Bone marrow (tissue), 2 donors: Measurements from ENCODE around the gene AMPH.

ENCODE experiments used
- DNase-seq, 2 donors: peaks; one replicate each; lab custom pipeline; 2025; lab: John Stamatoyannopoulos, UW

Gene AMPH

DNA sequence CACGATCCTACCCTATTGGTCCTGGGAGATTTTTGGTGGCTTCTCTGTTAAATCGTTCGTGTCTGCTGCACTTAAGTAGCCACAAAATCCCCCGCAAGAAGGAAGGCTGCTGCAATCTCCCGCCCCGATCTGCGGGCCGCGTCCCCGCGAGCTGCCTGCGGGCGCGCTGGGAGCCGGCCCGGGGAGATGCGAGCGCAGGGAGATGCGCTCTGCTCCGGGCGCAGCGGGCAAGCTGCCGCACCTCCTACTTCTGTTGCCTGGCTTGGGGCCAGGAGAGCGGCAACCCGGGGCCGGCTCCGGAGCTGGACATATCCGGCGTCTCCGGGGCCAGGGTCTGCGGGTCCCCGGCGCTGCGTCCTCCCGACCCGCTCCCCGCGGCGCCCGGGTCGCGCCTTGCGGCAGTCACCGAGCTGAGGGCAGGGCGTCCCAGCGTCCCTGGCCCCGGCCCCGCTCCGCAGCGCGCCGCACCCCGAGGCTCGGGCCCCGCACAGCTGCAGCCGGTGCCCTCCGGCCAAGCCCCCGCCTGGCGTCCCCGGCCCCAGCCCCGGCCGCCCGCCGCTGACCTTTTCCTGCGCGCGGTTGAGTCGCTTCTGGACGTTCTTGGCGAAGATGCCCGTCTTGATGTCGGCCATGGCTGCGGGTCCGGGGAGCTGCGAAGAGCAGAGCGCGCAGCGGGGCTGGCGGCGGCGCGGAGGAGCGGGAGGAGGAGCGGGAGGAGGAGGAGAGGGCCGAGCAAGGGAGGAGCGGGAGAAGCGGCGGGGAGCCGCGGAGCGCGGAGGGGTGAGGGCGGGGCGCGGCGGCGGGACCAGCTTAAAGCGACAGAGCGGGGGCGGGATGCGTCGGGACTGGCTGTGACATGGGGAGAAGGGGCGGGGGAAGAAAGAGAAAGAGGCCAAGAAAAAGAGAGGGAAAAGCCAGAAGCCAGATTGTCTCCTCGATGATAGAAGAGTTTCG lies at the start of gene AMPH:
TSS of gene AMPH (minus strand) at position 654 of the 954 bp plus-strand sequence. CDS start at position 632, 22 bp downstream.
- DNase-seq = no peak

DNA sequence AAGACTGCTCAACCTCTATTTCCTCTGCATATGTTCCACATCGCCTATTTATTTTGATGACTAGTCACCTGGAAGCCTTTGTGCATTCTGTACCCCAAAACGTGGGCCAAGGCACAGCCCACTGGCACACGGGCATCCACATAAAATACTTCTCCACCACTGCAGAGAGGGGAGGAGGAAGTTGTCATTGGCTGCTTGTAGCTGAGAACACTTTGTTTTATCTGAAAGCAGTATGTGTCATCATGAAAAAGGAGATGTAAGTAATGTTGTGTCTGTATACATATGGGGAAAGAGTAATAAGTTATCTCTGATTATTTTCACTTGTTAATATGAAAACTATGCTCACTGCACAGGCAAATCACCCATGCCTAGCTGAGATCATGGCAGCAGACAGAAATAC lies 48.2 kb upstream of the AMPH start:
- no peak for DNase-seq

DNA sequence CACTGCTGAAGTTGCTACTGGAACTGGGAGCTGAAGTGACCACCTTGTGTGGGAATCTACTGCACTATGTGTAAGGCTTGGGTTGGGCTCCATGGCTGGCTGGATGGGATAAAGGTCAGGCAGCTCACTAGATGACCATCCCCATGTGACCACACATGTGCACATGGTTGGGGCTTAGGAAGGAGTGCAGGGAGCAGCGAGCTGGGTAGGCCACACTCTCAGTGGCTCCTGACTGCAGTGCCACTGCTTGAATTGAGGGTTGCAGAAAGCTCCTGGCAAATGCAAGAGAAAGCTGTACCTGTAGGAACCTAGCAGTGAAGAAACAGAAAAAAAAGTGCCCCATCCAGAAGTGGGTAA lies 47.5 kb upstream of the AMPH start:
- DNase-seq = no peak

DNA sequence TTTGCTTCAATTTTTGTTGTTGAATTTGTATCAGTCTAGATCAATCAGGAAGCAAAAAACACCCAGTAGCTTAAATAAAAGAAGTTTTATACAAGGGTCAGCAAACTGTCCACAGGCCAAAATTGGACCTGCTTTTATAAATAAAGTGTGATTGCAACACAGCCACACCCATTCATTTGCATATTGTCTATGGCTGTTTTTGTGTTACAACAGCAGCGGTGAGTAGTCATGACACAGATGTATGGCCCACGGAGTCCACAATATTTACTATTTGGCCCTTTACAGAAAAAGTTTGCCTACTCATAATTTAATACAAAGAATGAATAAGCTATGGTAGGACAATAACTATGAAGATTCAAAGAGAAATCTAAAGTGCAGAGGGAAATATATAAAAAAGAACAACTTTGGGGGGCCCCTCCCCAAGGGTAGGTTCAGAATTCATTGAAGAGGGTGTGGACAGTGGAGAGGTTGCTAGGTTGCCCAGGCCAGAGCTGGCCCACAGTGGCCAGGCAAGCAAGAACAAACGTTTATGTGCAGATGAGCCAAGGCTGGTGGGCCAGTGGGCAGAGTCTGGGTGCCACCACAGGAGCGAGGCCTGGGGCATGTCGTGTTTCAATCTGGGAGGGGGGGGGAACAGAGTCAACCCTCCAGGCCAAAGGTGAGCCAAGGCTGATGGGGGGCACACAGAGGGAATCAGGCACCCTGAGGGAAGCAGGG lies 47.0 kb upstream of the AMPH start:
- no peak for DNase-seq

DNA sequence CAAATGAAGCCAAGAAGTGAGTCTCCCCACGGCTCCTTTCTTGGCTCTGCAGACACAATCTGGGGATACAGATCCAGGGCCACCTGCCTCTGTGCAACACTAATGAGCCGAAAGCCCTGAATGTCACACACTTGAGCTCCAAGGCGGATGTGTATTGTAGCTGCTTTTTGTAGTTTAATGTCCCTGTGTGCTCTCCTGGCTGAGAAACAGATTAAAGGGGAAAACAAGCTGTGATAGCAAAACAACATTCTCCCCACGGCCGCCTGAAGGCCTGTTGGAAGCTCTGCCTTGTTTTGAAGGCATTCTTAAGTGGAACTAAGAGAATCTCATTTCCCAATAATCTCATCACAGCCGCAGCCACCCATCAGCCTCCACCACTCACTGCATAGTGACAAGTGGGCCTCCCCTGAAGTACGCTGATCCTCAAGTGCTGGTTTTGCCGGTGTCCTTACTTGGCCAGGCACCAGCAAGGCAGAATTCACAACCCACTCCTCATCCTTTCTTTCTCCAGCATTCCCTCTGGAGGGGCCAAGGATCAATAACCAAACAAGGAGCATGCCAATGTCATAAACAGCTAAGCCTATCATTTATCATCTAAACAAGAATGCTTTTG lies 44.4 kb upstream of the AMPH start:
- no peak for DNase-seq

DNA sequence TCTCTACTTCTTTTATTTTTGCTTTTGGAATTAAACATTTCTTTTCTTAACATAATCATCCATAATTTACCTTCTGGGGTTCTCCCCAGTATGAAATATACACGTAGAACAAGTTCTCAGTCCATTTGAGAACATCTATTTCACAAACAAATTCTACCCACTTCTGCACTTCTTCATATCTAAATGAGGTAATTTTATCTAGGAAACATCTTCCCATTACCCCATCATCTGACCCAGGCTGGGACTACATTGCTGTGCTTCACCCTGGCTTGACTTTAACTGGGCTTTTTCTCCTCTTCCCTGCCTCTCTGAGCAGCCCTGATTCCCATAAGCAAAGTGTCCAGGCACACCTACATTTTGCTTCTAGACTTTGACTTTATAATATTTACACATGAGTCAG lies 43.3 kb upstream of the AMPH start:
- no peak for DNase-seq

DNA sequence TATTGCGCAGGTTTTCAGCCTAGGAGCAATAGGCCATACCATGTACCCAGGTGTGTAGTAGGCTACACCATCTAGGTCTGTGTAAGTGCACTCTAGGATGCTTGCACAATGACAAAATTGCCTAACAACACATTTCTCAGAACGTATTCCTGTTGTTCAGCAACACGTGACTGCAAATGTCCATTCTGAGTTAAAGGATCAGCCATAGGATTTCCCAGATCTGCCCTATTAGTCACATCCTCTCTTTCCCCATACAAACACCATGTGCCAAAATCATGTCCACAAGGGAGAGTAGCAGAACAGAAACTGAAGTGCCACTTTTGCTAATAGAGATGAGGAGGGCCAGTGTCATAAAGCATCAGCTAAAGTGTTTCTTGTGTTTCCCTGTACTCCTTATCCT lies 42.6 kb upstream of the AMPH start:
- no peak for DNase-seq

DNA sequence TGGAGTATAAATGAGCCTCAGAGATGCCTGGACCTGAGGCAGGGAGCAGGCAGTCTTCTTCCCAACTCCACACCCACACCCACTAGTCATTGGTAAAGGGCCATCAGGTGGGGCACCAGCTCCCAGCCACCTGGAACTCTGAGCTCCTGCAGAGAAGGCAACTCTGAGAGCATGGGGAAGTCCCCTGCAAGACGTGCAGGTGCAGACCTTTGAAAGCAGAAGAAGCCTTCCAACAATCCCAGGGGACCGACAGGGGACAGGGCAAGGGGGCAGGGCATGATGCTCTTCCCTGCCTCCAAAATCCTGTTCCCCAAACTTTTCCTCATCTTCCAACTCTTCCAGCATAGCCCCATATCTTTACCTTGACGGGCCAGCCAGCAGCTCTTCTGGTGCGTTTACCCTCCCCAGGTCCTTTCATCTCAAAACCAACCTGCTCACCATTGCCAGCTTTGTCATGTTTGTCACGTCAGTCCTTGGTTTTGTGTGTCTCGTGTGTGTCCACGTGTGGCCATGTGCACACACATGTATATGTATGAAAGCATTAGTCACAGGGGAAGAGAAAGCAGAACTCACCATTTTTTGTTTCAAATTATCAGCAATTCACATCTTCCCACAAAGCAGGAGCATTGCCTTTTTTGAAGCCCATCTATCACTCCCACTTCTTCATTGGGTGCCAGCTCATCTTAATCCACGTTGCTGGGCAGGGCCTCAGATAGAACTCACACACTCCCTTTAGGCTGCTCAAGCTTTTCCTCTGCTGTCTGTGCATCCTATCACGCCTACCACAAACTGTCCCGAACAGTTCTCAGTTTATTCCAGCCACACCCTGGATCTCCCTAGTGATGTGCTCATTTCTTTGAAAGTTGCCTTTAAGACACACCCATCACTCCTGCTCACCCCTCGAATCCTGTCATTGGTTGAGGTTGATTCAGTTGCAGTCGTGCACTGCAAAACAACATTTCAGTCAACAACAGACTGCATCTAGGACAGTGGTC lies 41.0 kb upstream of the AMPH start:
- DNase-seq = no peak

DNA sequence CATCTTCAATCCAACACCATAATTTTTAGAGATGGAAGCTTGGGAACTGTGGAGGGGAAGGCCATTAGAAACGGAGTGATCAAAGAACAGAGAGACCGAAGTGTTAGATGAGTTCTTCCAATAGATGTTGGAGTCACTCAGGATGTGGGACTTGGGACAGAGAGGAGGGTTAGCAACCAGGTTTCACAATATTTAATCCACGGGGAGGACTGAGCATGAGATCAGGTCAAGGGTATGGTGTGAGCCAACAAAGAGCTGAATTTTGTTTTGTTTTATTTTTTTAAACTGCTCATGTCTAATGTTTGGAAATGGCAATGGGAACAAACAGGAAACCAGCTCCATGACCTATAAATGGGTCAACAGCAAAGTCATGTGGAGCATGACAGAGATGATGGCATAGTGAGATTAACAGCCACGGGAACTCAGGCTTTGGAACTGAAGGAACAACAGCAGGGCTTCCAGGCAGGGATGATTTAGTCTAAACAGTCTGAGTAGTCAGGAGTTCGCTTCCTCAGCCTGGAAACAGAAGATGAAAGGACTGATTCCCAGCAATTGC lies 38.9 kb upstream of the AMPH start:
- DNase-seq = no peak

DNA sequence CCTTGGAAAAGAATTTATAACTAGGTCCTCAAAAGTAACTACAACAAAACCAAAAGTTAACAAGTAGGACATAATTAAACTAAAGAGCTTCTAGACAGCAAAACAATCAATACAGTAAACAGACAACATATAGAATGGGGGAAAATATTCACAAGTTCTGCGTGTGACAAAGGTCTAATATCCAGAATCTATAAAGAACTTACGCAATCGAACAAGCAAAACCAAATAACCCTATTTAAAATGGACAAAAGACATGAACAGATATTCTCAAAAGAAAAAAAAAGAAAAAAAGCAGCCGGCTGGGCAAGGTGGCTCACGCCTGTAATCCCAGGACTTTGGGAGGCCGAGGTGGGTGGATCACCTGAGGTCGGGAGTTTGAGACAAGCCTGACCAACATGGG lies 33.8 kb upstream of the AMPH start:
- DNase-seq = no peak

DNA sequence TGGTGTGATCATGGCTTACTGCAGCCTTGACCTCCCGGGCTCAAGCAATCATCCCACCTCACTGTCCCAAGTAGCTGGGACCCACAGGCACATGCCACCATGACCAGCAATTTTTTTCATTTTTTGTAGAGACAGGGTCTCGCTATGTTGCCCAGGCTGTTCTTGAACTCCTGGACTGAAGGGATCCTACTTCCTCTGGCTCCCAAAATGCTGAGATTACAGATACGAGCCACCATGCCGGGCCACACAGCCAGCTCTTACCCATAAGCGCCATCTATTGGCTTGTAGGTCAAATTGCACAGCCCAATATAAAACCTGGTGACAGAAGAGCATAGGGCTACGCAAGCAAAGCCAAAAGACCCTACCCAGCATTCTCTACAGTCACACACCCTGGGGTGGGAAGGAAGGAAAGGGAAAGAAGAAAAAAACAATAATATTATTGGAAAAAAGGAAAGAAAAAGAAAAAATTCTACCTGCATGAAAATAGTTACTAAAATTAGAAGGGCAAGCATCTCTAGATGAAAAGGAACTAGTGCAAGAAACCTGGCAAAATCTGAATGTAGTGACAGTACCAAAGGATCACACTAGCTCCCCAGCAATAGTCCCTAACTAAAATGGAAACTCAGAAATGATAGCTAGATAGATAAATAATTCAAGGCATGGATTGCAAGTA lies 29.4 kb upstream of the AMPH start:
- DNase-seq = peak in 1 of 2 donors; percentile 9

DNA sequence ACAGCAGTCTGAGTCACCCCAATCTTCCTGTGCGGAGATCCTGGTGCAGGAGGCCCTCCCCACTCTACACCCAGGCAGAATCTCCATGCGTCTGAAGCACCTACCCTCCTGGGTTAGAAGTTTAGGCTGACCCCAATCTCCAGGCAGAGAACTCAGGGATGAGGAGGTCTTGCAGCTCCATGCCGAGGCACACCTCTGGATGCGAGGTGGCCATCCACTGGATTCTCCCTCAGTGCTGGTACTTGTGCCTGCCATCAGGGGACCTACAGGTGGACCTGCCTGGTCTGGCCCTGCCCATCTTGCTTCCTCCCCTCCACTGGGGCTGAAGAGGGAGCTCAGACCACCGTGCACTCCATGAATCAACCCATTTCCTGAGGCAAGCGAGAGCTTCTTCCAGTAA lies 28.8 kb upstream of the AMPH start:
- DNase-seq = no peak

DNA sequence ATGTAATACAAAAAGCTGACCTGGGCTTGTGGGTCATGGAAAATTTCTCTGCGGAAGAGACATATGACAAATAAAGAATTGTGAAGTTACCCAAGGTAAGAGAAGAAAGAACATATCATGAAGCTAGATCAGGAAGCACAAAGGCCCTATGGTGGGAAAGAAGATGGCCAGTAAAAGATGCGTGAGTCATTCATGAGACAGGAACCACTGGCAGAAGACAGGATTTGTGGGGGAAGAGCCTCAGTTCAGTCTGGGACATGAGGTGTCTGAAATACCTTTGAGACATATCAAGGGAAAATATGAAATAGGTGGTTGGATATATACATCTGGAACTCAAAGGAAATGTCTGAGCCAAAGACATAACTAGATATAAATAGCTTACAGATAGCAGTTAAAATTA lies 27.7 kb upstream of the AMPH start:
- no peak for DNase-seq

DNA sequence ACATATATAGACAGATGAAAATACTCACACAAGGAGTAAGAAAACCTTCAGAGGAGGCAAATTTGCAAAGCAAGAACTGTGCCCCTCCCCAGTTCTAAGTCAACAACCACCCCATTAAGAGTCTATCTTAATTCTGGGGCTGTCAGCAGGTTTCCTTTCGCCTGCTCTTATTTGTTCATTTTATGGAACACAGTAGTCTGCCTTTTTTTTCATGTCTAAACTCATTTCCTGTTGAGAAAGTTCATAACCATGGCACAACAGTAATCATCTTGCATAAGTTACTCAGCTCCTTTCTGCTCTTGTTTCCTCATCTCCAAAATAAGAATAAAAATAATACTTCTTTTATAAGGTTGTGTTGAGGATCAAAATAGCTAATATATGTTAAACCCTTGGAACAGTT lies 25.8 kb upstream of the AMPH start:
- no peak for DNase-seq

DNA sequence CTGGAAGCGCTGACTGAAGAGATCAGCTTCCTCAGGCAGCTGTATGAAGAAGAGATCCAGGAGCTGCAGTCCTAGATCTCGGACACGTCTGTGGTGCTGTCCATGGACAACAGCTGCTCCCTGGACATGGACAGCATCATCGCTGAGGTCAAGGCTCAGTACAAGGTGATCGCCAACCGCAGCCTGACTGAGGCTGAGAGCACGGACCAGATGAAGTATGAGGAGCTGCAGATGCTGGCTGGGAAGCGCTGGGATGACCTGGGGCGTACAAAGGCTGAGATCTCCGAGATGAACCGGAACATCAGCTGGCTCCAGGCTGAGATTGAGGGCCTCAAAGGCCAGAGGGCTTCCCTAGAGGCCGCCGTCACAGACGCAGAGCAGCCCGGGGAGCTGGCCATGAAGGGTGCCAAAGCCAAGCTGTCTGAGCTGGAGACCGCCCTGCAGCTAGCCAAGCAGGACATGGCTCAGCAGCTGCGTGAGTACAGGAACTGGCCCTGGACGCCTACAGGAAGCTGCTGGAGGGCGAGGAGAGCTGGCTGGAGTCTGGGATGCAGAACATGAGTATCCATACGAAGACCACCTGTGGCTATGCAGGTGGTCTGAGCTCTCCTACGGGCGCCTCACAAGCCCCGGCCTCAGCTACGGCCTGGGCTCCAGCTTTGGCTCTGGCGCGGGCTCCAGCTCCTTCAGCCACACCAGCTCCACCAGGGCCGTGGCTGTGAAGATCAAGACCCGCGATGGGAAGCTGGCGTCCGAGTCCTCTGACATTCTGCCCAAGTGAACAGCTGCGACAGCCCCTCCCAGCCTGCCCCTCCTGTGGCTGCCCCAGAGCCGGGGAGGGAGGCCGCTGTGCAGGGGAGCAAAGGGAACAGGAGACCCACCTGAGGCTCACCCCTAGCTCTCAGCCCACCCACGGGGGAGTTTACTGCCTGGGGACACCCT lies 24.9 kb upstream of the AMPH start:
- DNase-seq = no peak

DNA sequence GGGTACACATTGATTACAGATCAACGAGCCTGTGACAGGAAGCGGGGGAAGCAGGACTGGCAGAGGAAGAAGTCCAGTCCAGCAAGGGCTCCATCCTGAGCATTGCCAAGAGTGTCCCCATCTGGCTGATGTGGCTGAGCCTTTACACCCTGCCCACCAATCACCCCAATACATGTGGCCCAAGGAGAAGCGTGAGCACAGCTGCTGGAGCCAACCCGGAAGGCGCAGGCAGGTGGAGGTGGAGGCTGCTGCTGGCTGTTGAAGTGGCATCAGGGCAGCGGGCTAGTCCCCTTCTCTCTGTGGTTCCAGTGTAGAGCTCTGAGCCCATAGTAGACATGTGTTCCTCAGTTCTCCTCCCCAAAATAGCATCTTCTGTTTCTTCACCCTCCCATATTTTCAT lies 6.8 kb upstream of the AMPH start:
- no peak for DNase-seq

DNA sequence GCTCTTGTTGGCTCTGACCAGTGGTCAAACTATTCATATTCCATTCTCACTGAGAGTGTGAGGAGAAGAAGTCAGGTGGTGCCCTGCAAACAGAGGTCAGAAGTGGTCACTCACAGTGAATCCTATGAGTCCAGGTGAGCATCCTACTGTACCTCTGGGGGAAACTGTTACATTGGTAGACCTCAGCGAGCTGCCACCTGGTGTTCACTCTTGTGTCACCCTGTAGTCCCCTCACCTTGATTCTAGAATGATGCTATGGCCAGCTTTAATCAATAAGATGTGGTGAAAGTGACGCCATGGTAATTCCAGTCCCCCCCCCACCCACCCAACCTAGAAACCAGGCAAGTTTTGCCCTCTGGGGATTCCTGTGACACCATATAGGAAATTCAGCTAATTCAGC lies 1.2 kb upstream of the AMPH start:
- no peak for DNase-seq

DNA sequence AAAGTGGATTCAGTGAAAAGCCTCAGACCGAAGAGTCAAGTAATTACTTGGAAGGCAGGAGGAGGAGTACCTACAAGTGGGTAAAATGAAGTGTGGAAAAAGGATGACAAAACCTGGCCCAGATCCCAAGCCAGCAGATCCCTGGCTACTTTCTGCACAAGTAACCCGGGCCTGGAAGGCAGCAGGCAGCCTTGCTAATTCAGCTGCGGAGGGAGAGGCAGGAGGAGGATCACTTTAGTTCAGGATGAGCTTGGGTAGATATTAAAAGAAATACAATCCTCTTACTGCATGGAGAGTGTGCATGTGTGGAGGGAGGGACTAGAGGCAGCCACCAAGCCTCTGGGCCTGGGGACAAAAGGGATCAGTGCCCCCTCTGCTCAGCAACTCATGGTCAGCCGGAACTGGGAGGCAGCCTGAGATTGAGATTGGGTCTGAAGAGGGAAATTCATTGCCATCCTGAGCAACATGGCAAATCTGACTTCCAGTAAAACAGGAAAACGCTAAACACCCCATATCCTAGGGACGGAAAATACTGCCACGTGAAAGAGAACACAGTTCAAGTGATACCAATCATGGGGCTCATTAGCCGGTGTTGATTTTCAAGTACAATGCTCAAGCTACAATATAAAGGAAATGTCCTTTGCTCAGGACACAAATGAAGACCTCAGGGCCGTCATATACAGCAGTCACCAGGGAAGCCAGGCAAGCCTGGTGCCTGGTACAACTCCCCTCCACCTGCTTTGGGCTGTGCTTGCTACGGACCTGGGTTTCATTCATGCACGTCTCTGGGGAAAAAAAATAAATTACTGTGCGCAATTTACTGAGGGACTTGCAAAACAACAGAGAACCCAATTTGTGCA lies 1.3 kb downstream of the AMPH start:
- no peak for DNase-seq
